Astrocyte of the spinal cord (primary cell): ENCODE measurements around the gene MRGPRG.

Source experiments
- DNase-seq: peaks from one replicate; pipeline ENCODE4 v3.0.0; 2011; ENCODE audit warnings: low read depth, low spot score
- H3K4me3 ChIP-seq: 2 replicates; pipeline ENCODE4 v1.5.1; 2011; ENCODE audit warnings: low read depth, mild to moderate bottlenecking, low read length, moderate library complexity
- in situ Hi-C: cut with HindIII; loops from 2 replicates; pipeline ENCODE4 v1.10.0; 2017; ENCODE audit warnings: low sequenced_read_pairs
- TF ChIP-seq, protein P1 (sequence below): IDR thresholded peaks from 2 replicates; pipeline ENCODE4 v1.5.1; 2012; ENCODE audit warnings: low read depth, mild to moderate bottlenecking, low read length, inconsistent platforms

MRGPRG gene

DNA sequence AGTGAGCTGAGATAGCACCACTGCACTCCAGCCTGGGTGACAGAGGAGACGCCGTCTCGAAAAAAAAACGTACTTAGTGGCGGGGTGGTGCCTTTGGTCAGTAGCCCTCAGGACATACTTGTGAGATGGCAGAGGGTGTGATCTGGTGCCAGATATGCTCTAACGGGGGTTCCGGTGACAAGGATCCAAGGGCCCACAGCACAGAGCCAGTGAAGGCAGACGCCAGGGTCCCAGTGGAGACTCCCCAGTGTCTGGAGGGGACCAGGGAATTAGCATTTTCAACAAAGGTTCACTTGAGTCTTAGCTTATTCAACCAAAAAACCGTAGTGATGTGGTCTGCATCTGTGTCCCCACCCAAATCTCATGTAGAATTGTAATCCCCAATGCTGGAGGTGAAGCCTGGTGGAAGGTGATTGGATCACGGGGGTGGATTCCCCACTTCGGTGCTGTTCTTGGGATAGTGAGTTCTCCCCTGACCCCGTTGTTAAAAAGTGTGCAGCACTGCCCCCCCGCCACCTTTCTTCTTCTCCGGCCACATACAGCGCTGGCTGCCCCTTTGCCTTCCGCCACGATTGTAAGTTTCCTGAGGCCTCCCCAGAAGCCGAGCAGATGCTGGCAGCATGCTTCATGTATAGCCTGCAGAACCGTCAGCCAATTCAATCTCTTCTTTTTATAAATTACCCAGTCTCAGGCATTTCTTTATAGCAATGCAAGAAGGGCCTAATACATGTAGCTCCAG, 26.9 kb downstream of the MRGPRG start:
- H3K4me3 ChIP-seq: no peak overlapping the region
- no peak for DNase-seq
- TF ChIP-seq, protein P1, sequence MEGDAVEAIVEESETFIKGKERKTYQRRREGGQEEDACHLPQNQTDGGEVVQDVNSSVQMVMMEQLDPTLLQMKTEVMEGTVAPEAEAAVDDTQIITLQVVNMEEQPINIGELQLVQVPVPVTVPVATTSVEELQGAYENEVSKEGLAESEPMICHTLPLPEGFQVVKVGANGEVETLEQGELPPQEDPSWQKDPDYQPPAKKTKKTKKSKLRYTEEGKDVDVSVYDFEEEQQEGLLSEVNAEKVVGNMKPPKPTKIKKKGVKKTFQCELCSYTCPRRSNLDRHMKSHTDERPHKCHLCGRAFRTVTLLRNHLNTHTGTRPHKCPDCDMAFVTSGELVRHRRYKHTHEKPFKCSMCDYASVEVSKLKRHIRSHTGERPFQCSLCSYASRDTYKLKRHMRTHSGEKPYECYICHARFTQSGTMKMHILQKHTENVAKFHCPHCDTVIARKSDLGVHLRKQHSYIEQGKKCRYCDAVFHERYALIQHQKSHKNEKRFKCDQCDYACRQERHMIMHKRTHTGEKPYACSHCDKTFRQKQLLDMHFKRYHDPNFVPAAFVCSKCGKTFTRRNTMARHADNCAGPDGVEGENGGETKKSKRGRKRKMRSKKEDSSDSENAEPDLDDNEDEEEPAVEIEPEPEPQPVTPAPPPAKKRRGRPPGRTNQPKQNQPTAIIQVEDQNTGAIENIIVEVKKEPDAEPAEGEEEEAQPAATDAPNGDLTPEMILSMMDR: no peak
- in situ Hi-C loops: no loop called here

DNA sequence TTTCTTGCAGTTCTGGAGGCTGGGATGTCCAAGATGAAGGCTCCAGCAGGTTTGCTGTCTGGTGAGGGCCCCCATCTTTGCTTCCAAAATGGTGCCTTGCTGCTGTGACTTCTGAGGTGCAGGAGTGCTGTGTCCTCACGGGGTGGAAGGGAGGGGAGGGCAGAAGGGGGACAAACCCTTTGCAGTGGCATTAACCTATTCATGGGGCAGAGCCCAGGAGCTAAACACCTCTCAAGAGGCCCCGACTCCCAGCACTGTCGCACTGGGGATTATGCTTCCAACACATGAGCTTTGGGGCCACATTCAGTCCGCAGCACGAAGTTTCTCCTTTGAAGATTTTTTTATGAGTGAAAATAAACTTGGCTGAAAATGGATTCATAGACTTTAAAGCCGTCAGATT, 28.0 kb downstream of the MRGPRG start:
- in situ Hi-C loops: no loop called here
- no peak for DNase-seq
- TF ChIP-seq, protein P1: no peak

DNA sequence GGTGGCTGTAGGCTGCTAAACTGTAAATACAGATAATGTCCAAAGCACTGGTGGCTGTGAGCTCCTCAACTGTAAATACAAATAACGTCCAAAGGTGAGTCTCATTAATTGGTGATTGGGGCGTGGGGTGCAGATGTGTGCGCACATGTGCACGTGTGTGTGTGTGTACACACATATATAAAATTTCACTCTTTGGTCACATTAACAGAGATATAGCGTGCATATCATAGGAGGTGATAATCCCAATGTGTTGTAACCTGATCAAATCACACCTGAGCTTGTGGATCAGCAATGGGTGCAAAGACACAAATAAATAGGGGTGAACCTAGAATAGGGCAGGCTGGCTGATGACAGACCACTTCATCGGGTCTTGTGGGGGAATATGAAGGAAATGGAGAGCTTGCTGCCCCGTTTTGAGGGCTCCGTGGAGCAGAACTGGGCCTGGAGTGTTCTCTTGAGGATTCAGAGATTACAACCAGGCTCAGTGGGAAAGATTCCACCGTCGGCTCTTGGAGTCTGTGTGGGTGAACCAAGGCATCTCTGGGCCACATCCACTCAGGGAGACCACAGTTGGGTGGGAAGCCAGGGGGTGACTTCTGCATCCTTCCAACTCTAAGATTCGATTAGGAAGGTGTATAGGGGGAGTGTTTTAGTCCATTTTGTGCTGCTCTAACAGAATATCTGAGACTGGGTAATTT, 28.6 kb downstream of the MRGPRG start:
- no peak for DNase-seq
- TF ChIP-seq, protein P1: no peak
- no peak overlapping the region for H3K4me3 ChIP-seq
- in situ Hi-C loops: no loop called here

More for the DNA sequence above, 28.0 kb downstream of the MRGPRG start:
- H3K4me3 ChIP-seq: no peak overlapping the region

DNA sequence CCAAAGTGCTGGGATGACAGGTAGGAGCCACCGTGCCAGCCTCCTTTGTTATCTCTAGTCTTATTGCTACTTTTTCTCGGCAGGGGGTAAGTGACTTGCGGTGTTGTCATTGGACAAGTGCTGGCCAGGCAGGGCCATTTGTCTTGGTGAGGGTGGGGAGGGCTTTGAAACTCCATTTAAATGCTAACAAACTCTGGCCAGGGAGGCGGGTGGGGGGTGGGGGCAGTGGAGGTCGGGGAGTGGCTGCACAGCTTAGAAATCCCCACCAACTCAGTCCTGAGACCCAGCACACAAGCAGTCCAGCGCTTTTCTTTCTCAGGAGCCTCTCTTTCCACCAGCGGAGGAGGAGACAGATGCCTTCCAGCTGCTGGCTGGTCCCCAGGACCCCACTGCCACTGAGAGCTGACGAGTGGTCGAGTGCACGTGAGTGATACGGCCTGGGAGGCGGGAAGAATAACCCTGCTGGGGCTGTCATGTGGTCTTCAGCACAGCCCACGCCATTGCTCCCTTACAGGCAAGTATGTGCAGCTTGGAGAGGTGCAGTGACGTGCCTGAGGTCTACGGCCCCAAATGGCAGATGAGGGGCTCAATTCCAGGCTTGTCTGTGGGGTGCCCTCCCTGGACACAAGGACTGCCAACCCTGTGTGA, 29.3 kb downstream of the MRGPRG start:
- no peak for DNase-seq
- in situ Hi-C loops: no loop called here
- TF ChIP-seq, protein P1: no peak
- H3K4me3 ChIP-seq: no peak overlapping the region

DNA sequence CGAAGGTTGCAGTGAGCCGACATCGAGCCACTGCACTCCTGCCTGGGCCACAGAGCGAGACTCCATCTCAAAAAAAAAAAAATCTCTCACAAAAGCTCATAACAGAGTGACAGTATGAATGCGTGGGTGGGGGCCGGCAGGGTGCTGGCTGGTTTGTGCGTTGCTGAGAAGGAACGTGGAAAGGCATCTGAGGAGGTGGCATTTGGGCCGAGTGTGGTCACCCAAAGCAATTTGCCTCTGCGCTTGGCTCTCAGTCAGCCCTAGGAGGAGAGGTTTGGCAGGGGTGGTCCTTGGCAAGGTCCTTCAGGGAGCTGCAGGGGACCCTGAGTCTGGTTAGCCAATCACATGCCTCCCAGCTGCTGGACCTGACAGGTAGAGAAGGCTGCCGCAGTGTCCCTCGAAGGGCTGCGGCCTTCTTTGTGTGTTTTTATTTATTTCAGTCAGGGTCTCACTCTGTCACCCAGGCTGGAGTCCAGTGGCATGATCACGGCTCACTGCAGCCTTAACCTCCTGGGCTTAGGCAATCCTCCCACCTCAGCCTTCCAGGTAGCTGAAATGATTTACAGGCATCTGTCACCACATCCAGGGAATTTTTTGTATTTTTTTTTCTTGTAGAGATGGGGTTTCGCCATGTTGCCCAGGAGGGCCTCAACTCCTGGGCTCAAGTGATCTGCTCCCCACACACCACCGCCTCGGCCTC, 30.0 kb downstream of the MRGPRG start:
- in situ Hi-C loops: no loop called here
- no peak overlapping the region for H3K4me3 ChIP-seq
- TF ChIP-seq, protein P1: no peak
- no peak for DNase-seq
